Fibroblast of upper back skin (primary cell): ENCODE results near the gene DBX1.
A peak's percentile ranks its signal among the peaks of the same experiment; 100 is the strongest.
"Not testable (repeated sequence)": the region's sequence is repeated elsewhere in the genome, so short reads cannot be mapped to it uniquely, and the experiment has no call there.

ENCODE experiments used
- DNase-seq: peaks from one replicate; pipeline ENCODE4 v3.0.0-alpha.2; 2013

The DBX1 gene

DNA sequence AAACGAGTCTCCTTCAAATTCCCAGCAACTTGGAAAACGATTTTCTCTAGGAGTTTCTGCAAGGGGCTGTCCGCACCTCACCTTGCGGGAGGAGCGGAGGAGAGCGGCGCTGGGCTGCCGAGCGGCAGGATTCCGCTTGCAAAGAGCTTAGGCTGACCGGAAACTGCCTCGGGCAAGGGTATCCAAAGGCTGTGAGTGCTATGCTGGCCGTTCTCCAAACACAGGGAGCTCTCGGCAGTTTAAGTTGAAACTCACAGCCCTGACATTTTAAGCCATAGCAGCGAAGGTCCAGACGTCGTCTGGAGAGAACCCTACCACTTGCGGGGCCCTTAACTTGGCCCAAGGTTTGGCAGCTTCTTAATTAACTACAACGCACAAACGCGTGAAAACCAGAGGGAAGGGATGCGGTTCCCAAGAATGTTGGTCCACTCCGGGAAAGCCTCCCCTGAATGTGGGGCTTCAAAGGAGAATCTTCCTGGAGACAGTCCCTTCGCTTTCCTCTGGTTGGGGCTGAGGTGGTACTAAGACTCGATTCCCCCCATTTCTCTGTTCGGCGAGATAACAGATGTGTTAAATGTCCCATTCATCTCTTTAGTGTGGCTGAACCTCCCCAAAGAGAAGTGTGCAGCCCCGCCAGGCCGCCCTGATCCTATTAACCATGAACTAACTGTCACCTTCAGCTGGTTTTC, 1.1 kb upstream of the DBX1 start:
- DNase-seq, result no peak

DNA sequence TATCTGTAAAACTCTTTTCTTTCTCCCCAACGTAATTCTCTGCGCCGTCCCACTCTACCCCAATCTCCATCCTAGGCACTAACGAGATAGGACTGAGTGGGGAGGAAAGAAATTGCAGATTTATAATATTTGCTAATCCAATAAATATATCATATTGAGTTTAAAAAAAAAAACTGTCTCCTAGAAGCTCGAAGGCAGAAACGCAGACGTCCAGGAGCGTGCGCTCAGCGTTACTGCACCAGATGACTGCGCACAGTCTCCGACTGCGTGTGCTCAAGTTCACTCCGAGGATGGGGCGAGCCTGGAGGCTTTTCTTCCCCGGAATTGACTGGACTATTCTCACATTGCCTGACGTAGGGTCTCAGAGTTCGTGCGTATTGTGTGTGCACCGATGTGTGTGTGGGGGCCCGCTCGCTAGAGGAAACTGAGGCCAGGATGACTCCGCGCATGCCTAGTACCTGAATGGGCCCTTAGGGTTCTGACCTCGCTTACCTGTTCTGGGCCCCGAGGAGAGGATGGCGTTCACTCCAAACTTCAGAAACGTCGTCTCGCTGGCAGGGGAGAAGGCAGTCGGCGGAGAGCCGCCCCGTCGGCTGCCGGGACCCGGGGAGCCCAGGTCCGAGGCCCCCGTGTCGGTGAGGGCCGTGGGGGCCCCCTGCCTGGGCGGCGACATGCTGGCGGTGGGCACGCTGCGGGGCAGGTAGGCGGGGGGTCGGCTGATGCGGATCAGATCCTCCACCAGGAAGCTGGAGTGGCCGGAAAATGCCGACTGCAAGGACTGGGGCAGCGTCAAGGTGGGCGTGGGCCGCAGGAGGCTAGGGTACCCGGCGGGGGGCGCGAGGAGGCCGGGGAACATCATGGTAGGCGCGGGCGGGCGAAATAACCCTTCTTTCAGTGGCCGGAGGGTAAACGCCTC, 551 bp downstream of the DBX1 start:
- no peak for DNase-seq

DNA sequence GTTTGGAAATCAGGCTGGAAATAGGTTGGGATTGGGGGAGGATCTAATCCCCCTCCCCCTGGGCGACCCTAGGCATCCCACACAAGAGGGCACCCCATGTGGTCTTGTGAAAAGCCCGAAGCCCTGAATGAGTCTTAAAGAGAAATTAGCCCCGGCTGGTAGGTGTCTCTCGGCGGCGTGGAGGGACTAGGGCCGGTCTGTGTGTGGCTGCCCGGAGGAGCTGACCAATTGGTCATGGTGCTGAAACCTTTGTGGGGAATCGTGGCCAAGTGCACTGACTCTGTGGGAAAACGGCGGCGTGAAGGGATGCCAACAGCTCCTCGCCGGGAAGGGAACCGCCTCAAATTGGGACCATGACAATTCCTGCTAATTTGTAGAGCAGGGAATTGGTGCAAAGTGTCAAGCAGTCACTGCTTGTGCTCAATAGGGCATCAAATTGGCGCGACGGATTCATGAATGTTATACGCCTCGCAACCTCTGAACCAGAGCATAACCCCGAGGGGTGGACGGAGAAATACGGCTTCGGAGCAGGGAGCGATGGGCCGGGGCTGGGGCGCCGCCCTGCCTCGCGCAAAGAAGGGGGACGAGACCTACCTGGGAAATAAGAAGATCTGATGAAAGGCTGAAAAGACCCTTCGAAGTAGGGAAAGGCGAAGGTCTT, 1.5 kb downstream of the DBX1 start:
- DNase-seq, result peak; percentile 63

DNA sequence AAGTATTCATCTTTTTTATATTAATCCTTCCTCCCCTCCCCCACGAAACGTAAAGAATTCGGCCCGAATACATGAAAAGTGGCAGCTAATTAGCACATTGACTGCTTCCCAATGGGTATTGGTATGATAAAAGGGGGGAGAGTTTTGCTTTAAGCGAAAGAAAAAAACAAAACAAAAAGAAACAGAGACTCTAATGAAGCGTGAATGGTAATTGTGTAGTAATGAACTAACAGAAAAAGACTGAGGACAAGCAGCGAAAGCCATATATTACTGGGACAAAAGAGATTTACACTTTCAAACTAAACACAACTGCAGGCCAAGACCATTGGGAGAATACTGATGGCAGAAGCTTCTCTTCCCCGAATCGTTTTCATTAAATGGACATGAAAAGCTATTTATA, 2.5 kb downstream of the DBX1 start:
- no peak for DNase-seq

DNA sequence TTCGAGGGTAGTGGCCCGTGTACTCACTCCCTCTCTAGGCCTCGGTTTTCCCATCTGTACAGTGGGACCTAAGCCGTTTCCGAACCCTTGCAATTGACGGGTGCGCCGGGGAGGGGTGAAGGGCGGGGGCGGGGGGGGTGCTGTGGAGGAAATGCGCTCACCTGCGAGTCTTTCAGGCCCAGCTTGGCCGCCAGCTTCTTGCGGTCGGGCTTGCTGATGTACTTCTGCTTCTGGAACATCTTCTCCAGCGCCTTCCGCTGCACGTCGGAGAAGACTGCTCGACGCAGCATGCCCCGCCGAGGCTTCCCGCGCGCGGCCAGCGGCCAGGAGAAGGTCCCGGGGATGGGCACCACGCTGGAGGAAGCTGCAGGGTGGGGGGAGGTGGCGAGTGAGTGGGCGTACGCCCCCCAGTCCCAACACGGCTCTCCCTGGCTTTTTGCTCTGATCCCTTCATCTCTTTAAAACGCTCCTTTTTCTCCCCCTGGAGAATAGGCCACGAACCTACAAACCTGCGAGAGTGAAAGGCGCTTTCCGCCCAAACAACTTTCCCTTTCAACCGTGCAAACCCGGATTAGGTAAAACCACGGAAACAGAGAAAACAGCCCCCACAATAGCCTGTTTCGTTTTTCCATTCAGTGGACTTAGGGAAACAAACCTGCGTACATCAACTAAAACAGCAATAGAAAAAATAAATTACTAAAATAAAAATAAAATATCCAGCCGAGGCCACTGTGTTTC, 3.2 kb downstream of the DBX1 start:
- no peak for DNase-seq

DNA sequence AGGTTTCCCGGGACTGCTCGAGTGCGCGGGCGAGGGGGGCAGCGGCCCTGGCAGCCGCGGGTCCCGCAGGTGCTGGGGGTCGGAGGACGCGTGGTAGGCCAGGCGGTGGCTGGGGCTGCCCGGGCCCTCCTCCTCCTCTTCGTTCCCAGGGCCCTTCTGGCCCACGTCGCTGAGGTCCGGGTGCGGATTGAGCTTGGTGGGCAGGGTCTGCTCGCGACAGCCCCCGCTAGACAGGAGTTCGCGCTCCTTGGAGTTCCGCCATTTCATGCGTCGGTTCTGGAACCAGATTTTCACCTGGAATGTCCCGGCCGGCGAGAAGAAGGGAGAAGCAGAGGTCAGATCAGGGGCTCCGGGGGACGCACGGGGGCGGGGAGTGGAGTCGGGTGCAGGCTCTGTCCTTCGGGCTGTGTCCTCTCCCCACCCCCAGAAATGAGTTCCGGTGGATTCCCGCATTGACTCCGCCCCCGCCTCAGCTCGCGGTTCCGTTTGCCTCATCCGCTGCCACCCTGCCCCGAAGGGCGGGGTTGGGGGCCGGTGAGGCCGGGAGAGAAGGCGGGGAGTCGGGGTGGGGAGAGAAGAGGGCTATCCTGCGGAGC, 3.9 kb downstream of the DBX1 start:
- DNase-seq, result no peak

DNA sequence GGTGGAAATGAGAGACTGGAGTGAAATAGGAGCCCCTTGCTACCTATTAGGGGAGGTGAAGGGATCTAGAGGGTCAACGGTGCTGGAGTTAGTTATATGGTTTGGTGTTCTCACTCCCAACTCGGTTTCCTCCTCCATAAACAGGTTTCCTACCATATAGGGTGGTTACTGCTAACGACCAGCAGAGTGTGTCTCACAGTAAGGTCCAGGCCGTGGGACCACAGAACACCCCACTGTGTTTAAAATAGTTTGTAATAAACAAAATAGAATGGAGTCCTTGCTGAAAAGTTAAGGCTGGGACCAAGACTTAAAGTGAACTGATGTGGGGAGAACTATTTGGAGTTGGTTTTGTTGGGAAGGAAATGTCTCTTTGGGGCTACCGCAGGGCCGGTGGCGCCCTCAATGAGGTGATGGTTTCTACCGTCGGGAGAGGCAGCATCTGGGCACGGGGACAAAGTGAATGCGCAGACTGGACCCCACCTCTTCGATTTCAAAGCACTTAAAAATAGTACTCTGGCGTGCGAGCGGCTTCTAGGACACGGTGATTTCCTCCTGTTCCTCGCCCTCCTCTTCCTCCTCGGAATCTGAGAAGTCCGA, 4.5 kb downstream of the DBX1 start:
- DNase-seq, result no peak

DNA sequence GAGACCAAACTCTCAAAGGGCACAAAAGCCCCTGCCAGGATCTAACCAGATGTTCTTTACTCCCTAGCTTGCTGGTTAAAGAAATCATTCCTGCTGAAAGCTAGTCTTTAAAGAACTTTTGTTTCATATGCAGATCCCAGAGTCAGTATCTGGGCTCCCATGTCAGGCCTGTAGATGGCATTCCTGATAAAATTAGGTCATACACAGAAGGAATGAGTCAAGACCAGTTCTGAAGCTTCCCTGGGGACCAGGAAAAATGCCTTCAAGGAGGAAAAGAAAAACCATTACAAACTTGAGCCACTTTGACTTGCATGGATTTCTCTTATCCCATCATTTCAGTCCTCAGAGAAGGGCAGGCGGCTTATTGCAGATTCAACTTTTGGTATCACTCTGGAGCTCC, 5.9 kb downstream of the DBX1 start:
- peak; percentile 81 for DNase-seq

DNA sequence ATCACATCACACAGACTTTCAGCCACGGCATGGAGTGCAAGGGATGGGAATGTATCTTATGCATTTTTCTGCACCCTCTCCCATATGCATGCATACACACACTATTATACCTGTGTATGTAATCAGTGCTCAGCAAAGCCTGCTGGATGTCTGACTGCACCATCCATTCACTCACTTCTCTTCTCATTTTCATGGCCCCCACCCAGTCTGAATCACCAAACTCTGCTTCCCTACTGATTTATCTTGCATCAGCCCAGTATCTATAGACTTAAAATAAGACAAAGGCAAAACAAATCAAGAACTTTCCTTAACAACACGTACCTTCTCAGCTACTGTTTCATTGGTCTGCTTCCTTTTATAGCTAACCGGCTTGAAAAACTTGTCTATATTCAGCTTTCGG, 21.6 kb downstream of the DBX1 start:
- no peak for DNase-seq

DNA sequence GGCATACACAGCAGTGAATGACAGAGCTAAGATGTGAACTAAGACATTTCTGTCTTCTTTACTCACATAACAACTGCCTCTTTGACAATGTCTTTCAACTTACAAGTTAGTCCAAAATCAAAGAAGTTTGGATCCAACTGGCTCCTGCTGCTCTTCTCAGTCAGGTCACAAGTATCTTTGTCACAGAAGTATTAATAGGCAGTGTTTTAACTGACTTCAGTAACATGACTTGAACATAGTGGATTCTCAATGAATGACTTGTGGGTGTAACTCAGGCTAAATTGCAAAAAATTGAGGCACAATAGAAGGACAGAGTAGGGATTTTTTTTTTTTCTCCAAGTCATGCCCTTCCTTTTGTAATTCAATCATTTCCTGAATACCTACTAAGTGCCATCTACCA, 22.6 kb downstream of the DBX1 start:
- DNase-seq, result no peak

DNA sequence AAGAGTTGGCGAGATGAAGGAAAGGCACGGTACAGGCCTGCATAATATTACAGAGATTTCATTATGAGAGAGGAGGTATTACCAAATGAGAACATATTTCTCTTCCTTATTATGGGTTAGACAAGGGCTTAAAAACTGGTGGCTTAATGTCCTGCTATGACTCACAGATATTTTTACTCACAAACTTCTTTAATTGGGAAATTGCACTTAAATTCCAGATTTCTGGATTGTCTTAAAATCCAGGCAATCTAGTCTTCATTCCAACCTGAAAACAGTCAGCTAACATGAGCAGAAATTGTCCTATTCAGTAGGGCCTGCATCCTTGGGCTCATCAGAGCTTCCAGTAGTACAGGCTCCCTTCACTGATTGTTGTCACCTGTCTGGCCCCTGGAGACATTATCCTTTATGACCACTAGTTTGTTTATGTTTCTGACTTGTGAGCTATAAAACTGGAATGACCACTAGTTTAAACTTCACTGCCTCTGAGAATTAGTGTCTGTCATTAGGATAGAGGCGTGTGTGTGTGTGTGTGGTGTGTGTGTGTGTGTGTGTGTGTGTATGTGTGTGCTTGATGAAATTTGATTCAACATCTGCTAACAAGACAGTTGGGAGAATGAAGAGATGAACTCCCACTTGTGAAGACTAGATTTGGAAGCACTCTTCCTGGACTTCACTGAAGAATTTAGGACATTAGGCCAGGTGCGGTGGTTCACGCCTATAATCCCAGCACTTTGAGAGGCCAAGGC, 25.1 kb downstream of the DBX1 start:
- DNase-seq, result no peak

DNA sequence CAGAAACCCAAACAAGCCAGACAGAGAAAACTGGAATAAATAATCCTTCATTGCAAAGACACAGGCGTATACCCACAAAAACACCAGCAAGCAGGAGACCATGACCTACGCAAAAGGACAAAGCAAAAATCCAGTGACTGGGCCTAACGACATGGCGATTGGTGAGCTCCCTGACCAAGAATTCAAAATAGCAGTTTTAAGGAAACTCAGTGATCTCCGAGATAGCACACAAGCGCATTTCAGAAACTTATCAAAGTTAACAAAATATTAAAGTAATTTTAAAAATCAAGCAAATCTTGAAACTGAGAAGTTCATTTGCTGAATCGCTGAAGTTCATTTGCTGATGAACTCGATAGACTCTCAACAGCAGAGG, 27.6 kb downstream of the DBX1 start:
- no peak for DNase-seq

DNA sequence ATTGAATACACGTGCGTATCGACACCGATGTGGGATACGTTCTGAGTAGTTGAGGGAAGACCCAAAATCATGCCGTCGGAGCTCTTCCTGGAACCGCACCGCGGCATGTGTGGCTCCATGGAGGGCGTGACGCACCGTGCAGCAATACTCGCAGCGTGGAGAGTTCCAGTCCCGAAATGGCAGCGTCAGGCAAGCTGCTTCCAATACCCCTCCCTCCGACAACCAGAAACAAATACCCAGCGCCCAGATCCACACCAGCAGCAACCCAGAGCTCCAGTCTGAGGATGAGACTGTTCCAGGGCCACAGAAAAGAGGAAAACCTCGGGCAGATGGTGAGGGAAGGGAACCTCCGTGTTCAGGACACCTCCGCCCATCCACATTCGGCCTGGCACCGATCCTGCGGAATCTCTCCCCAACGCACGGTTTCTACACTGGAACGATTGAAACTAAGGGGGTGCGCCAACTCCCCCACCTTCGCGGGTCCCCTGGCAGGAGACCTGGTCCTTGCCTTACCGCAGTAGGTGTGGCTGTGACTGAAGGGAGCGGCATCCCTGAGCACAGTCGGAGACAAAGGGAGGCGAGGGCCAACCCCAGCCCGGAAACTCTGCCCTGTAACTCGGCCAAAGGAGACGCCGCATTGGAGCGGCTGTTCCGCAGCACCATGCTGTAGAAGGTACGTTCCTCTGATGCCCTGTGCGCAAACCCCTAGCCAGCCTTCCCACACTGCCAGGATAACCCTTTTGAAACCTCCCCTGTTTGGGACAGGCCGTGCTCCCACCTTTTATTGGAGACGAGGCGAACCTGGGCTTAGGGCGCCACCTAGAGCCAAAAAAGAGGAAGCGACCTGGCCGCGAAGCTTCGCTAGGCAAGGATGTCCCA, 28.2 kb downstream of the DBX1 start:
- peak; percentile 73 for DNase-seq

DNA sequence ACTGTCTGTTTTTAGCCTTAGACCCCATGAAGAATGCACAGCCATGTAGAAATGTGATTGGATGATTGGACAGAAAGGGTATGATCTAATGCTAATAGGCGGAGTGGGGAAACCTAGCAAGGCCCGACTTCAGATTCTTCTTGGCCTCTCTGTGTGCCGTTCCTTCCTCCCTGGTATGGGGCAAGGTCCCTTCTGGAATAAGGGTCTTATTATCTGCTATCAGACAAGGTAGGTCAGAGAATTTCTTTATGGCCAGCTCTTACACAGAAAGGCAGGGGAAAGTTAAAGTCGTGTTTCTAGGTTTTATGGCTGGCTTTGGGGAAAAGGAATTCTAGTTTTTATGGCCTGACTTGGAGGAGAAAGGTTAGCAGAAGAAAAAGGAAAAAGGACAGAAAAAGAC, 30.6 kb downstream of the DBX1 start:
- no peak for DNase-seq

DNA sequence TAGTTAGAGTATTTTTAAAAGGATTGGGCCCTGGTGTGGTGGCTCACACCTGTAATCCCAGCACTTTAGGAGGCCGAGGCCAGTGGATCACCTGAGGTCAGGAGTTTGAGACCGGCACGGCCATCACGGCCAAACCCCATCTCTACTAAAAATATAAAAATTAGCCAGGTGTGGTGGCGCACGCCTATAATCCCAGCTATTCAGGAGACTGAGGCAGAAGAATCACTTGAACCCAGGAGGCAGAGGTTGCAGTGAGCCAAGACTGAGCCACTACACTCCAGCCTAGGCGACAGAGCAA, 31.8 kb downstream of the DBX1 start:
- not testable (repeated sequence) for DNase-seq

DNA sequence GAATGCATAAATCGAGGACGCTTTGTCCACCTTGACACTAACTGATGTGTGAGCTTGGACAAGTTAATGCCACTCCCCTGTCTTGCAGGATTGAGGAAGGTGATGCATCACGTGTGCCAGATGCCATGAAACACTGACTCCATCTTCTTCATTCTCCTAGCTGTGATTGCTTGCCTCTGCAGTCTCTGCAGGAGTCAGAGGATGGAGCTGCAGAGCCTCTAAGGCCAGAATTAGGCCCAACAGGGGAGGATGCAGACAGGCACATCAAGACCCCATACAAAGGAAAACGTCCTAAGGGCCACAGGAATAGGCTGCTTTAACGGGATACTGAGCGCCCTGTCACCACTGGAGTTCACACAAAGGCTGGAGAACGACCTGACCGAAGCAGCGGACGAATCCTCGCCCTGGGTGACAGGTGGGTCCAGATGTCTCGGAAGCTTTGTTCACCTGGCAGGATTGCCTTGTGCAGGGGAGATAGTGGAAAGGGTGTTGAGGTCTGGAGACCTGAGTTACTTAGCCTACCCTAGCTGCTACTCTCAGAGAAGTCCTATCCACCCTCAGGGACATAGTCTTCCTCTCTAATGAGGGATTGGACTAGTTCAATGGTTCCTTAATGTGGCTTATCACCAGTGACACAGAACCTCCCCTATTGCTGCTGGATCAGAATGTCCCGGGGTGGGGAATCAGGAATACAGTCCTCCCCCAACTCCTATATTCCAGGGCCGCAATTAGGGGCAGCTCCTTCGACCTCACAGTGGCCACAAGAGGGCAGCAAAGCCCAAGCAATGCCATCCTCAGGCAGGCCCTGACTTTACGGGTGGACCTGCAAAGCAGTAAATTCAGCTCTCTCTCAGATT, 32.4 kb downstream of the DBX1 start:
- DNase-seq, result peak; percentile 69

DNA sequence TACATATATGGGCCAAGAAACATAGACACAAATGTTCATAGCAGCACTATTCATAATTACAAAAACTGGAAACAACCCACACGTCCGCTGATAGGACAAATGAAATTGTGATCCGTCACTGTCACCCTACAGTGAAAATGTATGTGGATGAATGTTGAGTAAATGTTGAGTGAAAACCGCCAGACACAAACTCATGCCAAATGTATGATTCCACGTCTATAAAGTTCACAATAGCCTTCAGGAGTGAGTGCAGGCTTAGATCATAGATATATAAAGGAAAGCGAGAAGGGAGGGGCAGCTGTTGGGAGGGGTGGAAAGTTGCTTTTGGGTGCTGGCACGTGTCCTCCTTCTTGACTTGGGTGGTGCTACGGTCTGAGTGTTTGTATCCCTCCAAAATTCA, 33.6 kb downstream of the DBX1 start:
- peak; percentile 62 for DNase-seq

DNA sequence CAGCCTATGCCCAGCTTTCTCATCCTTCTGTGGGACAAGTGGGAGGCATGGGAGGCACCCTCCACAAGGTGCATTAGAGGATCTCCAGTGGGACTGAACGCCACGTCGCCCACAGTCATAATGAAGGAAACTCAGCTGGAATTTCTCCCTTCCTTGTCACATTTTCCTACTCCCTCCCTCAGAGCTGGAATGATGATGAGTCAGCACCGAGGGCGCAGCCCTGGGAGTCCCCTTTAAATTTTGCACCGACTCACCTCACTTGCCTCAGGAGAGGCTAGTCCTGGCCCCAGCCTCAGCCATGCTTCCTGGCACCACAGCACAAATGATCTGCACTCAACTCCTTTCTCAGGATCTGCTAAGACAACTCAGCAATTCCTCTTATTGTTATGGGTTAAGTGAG, 34.3 kb downstream of the DBX1 start:
- DNase-seq, result peak; percentile 80

DNA sequence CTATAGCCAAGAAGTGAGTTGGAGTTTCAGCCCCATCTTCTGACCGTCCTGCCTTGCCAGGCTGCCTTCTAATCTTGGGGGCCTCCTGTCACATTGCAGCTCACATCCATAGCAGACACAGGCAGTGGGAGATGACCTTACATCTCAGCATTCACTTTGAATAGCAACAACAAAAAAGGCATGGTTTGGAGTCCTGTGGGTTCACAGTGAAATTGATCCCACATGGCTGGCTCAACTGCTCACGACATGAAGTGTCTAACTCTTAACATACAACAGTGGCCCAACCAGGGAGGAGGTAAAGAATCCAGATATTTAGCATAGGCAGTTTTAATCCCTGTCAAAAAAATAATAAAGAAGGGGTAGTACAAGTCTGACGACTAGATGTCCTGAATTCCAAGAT, 38.1 kb downstream of the DBX1 start:
- peak; percentile 43 for DNase-seq
